HG03521 (cell line): ENCODE data around the gene SH3D19.
"Not testable (repeated sequence)": the region's sequence is repeated elsewhere in the genome, so short reads cannot be mapped to it uniquely, and the experiment has no call there.

Experiments used
- ATAC-seq: cut with Tn5 transposase; IDR thresholded peaks from one replicate; pipeline ENCODE4 v1.9.1; 2021; ENCODE audit warnings: mild to moderate bottlenecking, moderate library complexity; ENCODE audit not compliant: unreplicated experiment

SH3D19 gene

GRCh38 chr4:151104621-151105020 is 220.8 kb downstream of the SH3D19 start:
- ATAC-seq = no peak

GRCh38 chr4:151103758-151104157 is 221.6 kb downstream of the SH3D19 start:
- ATAC-seq = no peak

DNA sequence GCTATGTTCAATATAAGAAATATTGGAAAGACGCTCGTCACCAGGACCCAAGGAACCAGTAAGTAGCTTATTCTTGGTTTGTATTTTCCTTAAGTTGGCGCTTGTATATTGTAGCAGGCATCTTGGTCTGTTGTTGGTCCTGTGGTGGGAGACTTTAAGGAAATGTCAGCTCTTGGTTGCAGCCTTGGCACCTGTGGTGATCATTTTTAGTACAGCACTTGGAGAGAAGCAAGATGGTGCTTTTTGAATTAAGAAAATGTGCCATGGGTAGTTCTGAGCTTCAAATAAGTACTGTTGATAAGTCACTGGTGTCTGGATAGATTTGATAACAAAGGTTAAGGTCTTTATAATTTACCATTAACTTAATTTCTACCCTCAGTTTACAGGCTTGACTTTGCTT is 224.9 kb downstream of the SH3D19 start:
- ATAC-seq = no peak

- no peak for ATAC-seq
Measured at GRCh38 chr4:151099976-151100417, 225.4 kb downstream of the SH3D19 start.

DNA sequence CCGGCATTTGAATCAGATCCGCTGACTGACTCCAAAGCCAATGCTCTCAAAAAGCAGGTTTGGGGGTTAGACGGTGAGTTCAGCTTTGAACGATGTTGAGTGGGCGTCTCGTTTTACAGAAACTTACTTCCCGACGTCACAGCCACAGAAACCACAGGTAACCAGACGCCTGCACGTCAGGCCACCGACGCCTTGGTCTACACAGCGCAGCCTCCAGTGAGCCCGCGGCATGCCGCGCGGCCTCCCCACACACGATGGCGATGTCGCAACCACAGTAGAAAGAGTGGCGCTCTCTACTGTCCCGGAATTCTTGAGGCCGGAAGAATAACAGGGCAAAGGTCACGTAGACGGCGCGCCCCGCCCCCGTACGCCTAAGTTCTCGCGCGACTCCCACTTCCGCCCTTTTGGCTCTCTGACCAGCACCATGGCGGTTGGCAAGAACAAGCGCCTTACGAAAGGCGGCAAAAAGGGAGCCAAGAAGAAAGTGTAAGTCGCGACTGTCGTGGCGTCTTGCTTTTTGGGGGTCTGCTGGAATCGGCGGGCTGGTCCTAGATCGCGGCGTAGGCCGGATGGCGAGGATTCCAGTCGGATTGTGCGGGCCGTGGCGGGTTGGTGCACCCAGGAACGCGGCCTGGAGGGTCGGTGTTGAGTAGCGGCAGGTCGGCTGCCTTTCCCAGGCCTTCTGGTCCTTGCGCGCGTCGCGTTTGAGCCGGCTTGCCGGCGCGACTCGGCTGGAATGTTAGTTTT is 226.0 kb downstream of the SH3D19 start, which contains the start of gene RPS3A:
TSS of gene RPS3A (plus strand) at position 400 of the 747 bp plus-strand sequence. CDS start at position 425, 25 bp downstream.
- ATAC-seq = peak; percentile 96

DNA sequence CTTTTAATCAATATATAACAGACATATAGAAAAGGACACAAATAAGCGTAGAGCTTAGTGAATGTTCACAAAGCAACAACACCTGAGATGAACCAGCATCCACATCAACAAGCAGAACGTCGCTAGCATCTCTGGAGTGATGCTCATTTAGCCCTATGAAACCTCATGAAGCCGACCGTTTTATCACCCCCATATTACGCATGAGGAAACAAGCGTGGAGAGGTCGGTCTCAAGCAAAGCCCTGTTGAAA is 226.5 kb downstream of the SH3D19 start:
- ATAC-seq = no peak

- ATAC-seq = no peak
Measured at GRCh38 chr4:151097759-151098158, 227.6 kb downstream of the SH3D19 start.

DNA sequence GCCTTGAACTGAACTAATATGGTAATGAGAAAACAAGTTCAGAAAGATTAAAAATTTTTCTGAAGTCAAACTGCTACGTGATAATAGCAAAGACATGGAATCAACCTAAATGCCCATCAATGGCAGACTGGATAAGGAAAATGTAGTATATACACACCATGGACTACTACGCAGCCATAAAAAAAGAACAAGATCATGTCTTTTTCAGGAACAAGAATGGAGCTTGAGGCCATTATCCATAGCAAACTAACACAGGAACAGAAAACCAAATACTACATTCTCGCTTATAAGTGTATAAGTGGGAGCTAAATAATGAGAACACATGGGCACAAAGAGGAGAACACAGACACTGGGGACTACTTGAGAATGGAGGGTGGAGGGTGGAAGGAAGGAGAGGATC is 230.3 kb downstream of the SH3D19 start:
- no peak for ATAC-seq

DNA sequence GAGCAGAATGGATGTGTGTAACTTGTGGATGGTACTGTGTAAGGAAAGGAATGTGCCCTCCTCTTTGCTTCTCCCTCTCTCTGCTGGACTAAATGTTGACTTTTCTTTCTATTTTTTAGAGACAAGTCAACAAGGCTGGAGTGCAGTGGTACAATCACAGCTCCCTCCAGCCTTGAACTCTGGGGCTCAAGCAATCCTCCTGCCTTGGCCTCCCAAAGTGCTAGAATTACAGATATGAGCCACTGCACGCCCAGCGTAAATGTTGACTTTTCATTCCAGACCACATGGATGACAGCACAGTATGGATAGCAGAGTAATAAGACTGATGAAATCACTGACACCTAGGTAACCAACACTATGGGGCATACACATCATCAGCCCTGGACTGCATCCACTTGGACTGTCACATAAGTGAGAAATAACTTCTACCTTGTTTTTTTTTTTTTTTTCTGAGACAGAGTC is 231.1 kb downstream of the SH3D19 start:
- no peak for ATAC-seq

DNA sequence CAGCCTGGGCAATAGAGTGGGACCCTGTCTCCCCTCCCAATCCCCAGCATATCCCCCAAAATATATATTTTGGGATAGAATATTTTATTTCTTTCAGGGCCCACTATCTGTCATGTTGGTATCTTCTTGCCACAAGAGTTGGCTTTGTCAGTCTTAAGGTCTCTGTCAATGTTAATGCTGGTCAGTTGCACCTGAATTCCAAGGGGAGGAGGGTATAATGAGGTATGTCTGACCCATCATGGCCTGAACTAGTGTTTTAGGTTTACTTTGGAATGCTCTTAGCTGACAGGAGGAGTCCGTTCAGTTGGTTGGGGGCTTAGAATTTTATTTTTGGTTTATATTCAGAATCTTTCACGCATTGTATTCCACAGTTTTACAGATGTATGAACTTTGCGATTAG is 232.2 kb downstream of the SH3D19 start:
- no peak for ATAC-seq

DNA sequence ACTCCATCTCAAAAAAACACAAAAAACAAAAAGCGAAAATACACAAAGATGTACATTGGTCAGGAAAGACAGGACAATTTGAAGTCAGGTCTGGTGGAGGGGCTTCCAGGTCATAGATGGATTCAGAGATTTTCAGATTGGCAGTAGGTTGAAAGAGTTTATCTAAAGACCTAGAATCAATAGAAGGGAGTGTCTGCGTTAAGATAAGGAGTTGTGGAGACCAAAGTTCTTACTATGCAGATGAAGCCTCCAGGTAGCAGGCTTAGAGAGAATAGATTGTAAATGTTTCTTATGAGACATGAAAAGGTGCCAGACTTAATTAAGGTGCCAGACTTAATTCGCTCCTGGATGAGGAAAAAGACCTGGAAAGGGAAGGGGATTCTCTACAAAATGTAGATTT is 232.9 kb downstream of the SH3D19 start:
- ATAC-seq = no peak

- ATAC-seq = no peak
Measured at GRCh38 chr4:151091047-151091446, 234.4 kb downstream of the SH3D19 start.

- ATAC-seq = no peak
Measured at GRCh38 chr4:151087467-151087866, 237.9 kb downstream of the SH3D19 start.

DNA sequence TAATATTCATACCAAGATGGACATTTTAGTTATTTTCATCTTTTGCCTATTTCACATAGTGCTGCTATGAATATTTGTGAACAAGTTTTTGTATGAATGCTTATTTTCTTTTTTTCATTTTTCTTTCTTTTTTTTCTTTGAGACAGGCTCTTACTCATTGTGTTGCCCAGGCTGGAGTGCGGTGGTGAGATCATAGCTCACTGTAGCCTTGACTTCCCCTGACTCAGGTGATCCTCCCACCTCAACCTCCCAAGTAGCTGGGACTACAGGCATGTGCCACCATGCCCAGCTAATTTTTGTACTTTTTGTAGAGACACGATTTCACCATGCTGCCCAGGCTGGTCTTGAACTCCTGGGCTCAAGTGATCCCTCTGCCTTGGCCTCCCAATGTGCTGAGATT is 247.4 kb downstream of the SH3D19 start:
- ATAC-seq = not testable (repeated sequence)

GRCh38 chr4:151074416-151074916 is 250.9 kb downstream of the SH3D19 start:
- ATAC-seq = no peak
